IMR-90 (cell line): Measurements from ENCODE around the gene CALCOCO1. TPM values are rescaled to one million over a fixed set of nuclear protein-coding genes. Genes with fewer than 3 reads are reported as not detected.

ENCODE experiments used
- ATAC-seq: fragments of 200-7000 bp; cut with Tn5 transposase; 2 replicates; pipeline ENCODE4 v1.9.1; 2020; ENCODE audit warnings: low read depth, mild to moderate bottlenecking, moderate library complexity
- BruUV-seq: library from RNA; stranded (reverse); fragments of 400-500 nt; replicated peaks from 2 replicates; lab custom pipeline; 2021; lab: Mats Ljungman, UMichigan
- CTCF ChIA-PET: fragments of 300-600 bp; formaldehyde crosslinking; extraction: SDS; loops from one replicate; lab custom pipeline; 2021; ENCODE audit warnings: antibody characterized with exemption; lab: Yijun Ruan, JAX
- POLR2A ChIA-PET: fragments of 300-600 bp; sonication (Branson Sonifier 250); formaldehyde crosslinking; loops from one replicate; lab custom pipeline; 2022; ENCODE audit warnings: antibody characterized with exemption; ENCODE audit not compliant: unreplicated experiment; lab: Charles Lee
- DNase-seq: peaks from one replicate; pipeline ENCODE4 v3.0.0; 2013
- H2AFZ ChIP-seq: replicated peaks from 2 replicates; pipeline ENCODE3; 2013; ENCODE audit warnings: low read length, mild to moderate bottlenecking; ENCODE audit not compliant: poor library complexity
- H2AK5ac ChIP-seq: 2 replicates; pipeline ENCODE4 v1.6.1; 2013; ENCODE audit warnings: low read depth, low read length, inconsistent platforms
- H2AK9ac ChIP-seq: replicated peaks from 2 replicates; pipeline ENCODE3; 2013; ENCODE audit warnings: mild to moderate bottlenecking, low read depth, low read length, moderate library complexity; ENCODE audit not compliant: poor library complexity
- H2BK120ac ChIP-seq: 2 replicates; pipeline ENCODE4 v1.6.1; 2013; ENCODE audit warnings: low read depth, low read length, inconsistent platforms
- H2BK15ac ChIP-seq: 3 replicates; pipeline ENCODE4 v1.6.1; 2013; ENCODE audit warnings: low read depth, low read length, inconsistent platforms
- H2BK20ac ChIP-seq: 2 replicates; pipeline ENCODE4 v1.6.1; 2013; ENCODE audit warnings: low read depth, mild to moderate bottlenecking, inconsistent platforms, low read length, moderate library complexity
- H2BK5ac ChIP-seq: 2 replicates; pipeline ENCODE4 v1.6.1; 2013; ENCODE audit warnings: mild to moderate bottlenecking, low read depth, low read length, inconsistent platforms; ENCODE audit not compliant: poor library complexity, severe bottlenecking
- H3K14ac ChIP-seq: replicated peaks from 2 replicates; pipeline ENCODE4 v1.6.1; 2013; ENCODE audit warnings: low read depth, low read length, inconsistent platforms
- H3K18ac ChIP-seq: 2 replicates; pipeline ENCODE4 v1.6.1; 2013; ENCODE audit warnings: low read depth, low read length, control low read depth
- H3K23ac ChIP-seq: 2 replicates; pipeline ENCODE4 v1.6.1; 2013; ENCODE audit warnings: low read depth, low read length, inconsistent platforms
- H3K27ac ChIP-seq: 2 replicates; pipeline ENCODE4 v1.5.1; 2013; ENCODE audit warnings: mild to moderate bottlenecking, control low read depth, low read length; ENCODE audit not compliant: insufficient read depth
- H3K27me3 ChIP-seq: 2 replicates; pipeline ENCODE4 v1.6.1; 2013; ENCODE audit warnings: low read length; ENCODE audit not compliant: control insufficient read depth, insufficient read depth
- H3K36me3 ChIP-seq: 2 replicates; pipeline ENCODE4 v1.6.1; 2013; ENCODE audit warnings: low read length, mixed read lengths; ENCODE audit not compliant: control insufficient read depth, insufficient read depth
- H3K4ac ChIP-seq: 2 replicates; pipeline ENCODE4 v1.6.1; 2013; ENCODE audit warnings: low read depth, low read length, inconsistent platforms
- H3K4me1 ChIP-seq: 2 replicates; pipeline ENCODE4 v1.6.1; 2013; ENCODE audit warnings: low read length, mixed read lengths; ENCODE audit not compliant: control insufficient read depth, insufficient read depth
- H3K4me2 ChIP-seq: 2 replicates; pipeline ENCODE4 v1.6.1; 2013; ENCODE audit warnings: low read depth, mild to moderate bottlenecking, control low read depth, low read length, moderate library complexity
- H3K4me3 ChIP-seq: 2 replicates; pipeline ENCODE4 v1.5.1; 2013; ENCODE audit warnings: low read depth, mild to moderate bottlenecking, control low read depth, low read length, moderate library complexity; ENCODE audit not compliant: insufficient read depth
- H3K56ac ChIP-seq: 2 replicates; pipeline ENCODE4 v1.6.1; 2013; ENCODE audit warnings: low read length, inconsistent platforms; ENCODE audit not compliant: insufficient read depth; ENCODE audit errors: extremely low read depth
- H3K79me1 ChIP-seq, 2 experiments: 2 replicates each; pipeline ENCODE4 v1.6.1; 2013; ENCODE audit warnings: low read length in 2 of 2, inconsistent platforms in 1 of 2, low read depth in 1 of 2
- H3K9ac ChIP-seq: 2 replicates; pipeline ENCODE4 v1.6.1; 2013; ENCODE audit warnings: low read depth, low read length, control low read depth
- H3K9me1 ChIP-seq: 2 replicates; pipeline ENCODE4 v1.6.1; 2013; ENCODE audit warnings: low read length, inconsistent platforms; ENCODE audit not compliant: insufficient read depth
- H3K9me3 ChIP-seq: 2 replicates; pipeline ENCODE4 v1.6.1; 2013; ENCODE audit warnings: low read length; ENCODE audit not compliant: control insufficient read depth, insufficient read depth
- H4K20me1 ChIP-seq: 2 replicates; pipeline ENCODE4 v1.6.1; 2013; ENCODE audit warnings: low read length, inconsistent platforms; ENCODE audit not compliant: insufficient read depth
- H4K5ac ChIP-seq: 2 replicates; pipeline ENCODE4 v1.6.1; 2013; ENCODE audit warnings: mild to moderate bottlenecking, low read depth, low read length, control low read depth
- H4K8ac ChIP-seq, 2 experiments: 2 replicates each; pipeline ENCODE4 v1.6.1; 2013; ENCODE audit warnings: low read depth in 2 of 2, low read length in 2 of 2, control low read depth in 1 of 2, inconsistent platforms in 1 of 2
- H4K91ac ChIP-seq: 2 replicates; pipeline ENCODE4 v1.6.1; 2013; ENCODE audit warnings: low read depth, low read length, inconsistent platforms; ENCODE audit not compliant: insufficient read depth
- BHLHE40 ChIP-seq: fragments of 150-350 bp; IDR thresholded peaks from 2 replicates; pipeline ENCODE4 v1.6.1; 2016; ENCODE audit warnings: mild to moderate bottlenecking, low read depth, low read length
- CEBPB ChIP-seq: IDR thresholded peaks from 2 replicates; pipeline ENCODE4 v1.6.1; 2012; ENCODE audit warnings: low read depth, low read length, improper control_type of control experiment
- FOS ChIP-seq: fragments of 150-350 bp; IDR thresholded peaks from 2 replicates; pipeline ENCODE4 v1.6.1; 2016; ENCODE audit warnings: low read depth, low read length
- MXI1 ChIP-seq: IDR thresholded peaks from 2 replicates; pipeline ENCODE4 v1.6.1; 2012; ENCODE audit warnings: low read depth, mild to moderate bottlenecking, low read length, moderate library complexity, borderline replicate concordance
- NFE2L2 ChIP-seq: fragments of 150-350 bp; IDR thresholded peaks from 2 replicates; pipeline ENCODE4 v1.6.1; 2016; ENCODE audit warnings: low read depth, mild to moderate bottlenecking, low read length
- RFX5 ChIP-seq: IDR thresholded peaks from 2 replicates; pipeline ENCODE4 v1.8.0; 2012; ENCODE audit warnings: low read depth, mild to moderate bottlenecking, low read length, moderate library complexity
- SMC3 ChIP-seq: fragments of 150-350 bp; IDR thresholded peaks from 2 replicates; pipeline ENCODE4 v1.6.1; 2016; ENCODE audit warnings: low read depth, mild to moderate bottlenecking, antibody characterized with exemption, low read length, moderate library complexity
- WGBS, 2 experiments: methylation state at CpG; one replicate each; pipeline versions ENCODE4 v1.1.5 to v1.1.7; 2013; ENCODE audit warnings: missing lambda C conversion rate in 2 of 2; ENCODE audit not compliant: insufficient read length in 1 of 2; ENCODE audit errors: extremely low coverage in 2 of 2; 5-methylcytosine and 5-hydroxymethylcytosine counted together
- dilution Hi-C: fragments of 300-500 bp; cut with HindIII; formaldehyde crosslinking; loops from one replicate; pipeline ENCODE4 v1.14.3; 2018; ENCODE audit warnings: low sequenced_read_pairs; ENCODE audit not compliant: unreplicated experiment
- in situ Hi-C: fragments of 300-500 bp; cut with MboI; formaldehyde crosslinking; loops from 3 replicates; pipeline ENCODE4 v1.14.3; 2019; ENCODE audit warnings: low sequenced_read_pairs, inconsistent platforms, mixed read lengths
- intact Hi-C: fragments of 100-400 bp; cut with micrococcal nuclease; formaldehyde crosslinking; loops from 2 replicates; pipeline ENCODE4 v1.10.0; 2022
- polyA plus RNA-seq, 3 experiments: library from polyadenylated mRNA; depleted of rRNA; stranded (reverse); fragments of >200 nt; gene quantifications; 2 replicates each; pipeline ENCODE4 v1.2.3, GENCODE V29; 2012; ENCODE audit warnings: low replicate concordance in 1 of 3
- total RNA-seq: library from RNA; depleted of rRNA; stranded (reverse); fragments of >200 nt; gene quantifications from 2 replicates; pipeline ENCODE4 v1.2.3, GENCODE V29; 2012
- TF ChIP-seq, protein P1 (sequence below): fragments of 150-350 bp; IDR thresholded peaks from 2 replicates; pipeline ENCODE4 v1.6.1; 2016; ENCODE audit warnings: low read depth, mild to moderate bottlenecking, low read length, moderate library complexity, borderline replicate concordance

CALCOCO1 gene
- total and polyA plus RNA-seq, 2 of the 4 experiments (the other 2 are of a cell fraction) = 156 to 169 TPM

DNA sequence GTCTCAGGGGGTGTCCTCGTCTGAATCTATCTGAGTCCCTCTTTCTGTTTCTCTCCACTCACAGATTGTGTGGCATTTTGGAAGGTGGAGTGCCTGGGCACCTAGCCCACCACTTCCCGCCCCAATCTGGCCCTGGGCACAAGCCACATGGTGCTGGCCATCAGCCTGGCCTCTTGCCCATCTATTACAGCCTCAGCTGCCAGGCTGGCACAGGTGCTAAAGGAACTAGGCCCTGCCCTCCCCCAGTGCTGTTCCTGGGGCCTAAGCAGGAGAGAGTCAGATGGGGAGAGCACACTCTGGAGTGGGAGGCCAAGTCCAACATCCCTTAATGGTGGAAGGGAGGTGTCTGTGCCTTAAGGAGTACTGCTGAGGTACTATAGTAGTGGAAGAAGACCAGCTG lies 8.3 kb upstream of the CALCOCO1 start:
- H3K4me2 ChIP-seq = no peak overlapping the region
- no peak for TF ChIP-seq SMC3
- TF ChIP-seq, protein P1, sequence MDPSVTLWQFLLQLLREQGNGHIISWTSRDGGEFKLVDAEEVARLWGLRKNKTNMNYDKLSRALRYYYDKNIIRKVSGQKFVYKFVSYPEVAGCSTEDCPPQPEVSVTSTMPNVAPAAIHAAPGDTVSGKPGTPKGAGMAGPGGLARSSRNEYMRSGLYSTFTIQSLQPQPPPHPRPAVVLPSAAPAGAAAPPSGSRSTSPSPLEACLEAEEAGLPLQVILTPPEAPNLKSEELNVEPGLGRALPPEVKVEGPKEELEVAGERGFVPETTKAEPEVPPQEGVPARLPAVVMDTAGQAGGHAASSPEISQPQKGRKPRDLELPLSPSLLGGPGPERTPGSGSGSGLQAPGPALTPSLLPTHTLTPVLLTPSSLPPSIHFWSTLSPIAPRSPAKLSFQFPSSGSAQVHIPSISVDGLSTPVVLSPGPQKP = no peak
- TF ChIP-seq MXI1 = no peak
- TF ChIP-seq BHLHE40 = no peak
- no peak for TF ChIP-seq CEBPB
- TF ChIP-seq NFE2L2 = no peak
- TF ChIP-seq RFX5 = no peak
- TF ChIP-seq FOS = no peak
- H3K14ac ChIP-seq = no peak overlapping the region
- CTCF ChIA-PET = interaction anchor here (0.6 to 2.0 kb wide), 3 partner anchors 11 to 346 kb away, joined by 3 to 10 read pairs (median 4); no protein-coding TSS in a partner anchor
- H4K91ac ChIP-seq = no peak overlapping the region
- POLR2A ChIA-PET = no interaction called here
- H2AK5ac ChIP-seq = no peak overlapping the region
- H2BK5ac ChIP-seq = no peak overlapping the region
- no peaks in the 10 kb centered on the region for H3K79me1 ChIP-seq
- H3K27me3 ChIP-seq = peaks cover 68% of the 10 kb centered on the region
- no peak overlapping the region for H2AK9ac ChIP-seq
- H3K18ac ChIP-seq = no peak overlapping the region
- no peak overlapping the region for H3K4me3 ChIP-seq
- H3K9me1 ChIP-seq = no peaks in the 10 kb centered on the region; the same call in 1 of the 2 replicates
- H3K56ac ChIP-seq = no peak overlapping the region
- H2AFZ ChIP-seq = no peak overlapping the region
- H3K9ac ChIP-seq = no peak overlapping the region
- in situ Hi-C loops (no loop called here), dilution Hi-C loops (no loop called here), intact Hi-C loops (no loop called here)
- H3K4me1 ChIP-seq = no peaks in the 10 kb centered on the region
- no peak overlapping the region for H3K27ac ChIP-seq
- H2BK15ac ChIP-seq = no peak overlapping the region
- WGBS, 2 experiments = no CpG with 5 or more reads among the region's 2 CpGs
- H2BK120ac ChIP-seq = no peak overlapping the region
- no peaks in the 10 kb centered on the region for H4K20me1 ChIP-seq
- no peaks in the 10 kb centered on the region for H3K36me3 ChIP-seq
- DNase-seq (no peak), ATAC-seq (no peak)
- no peak overlapping the region for H4K5ac ChIP-seq
- BruUV-seq = no TSS peak
- no peak overlapping the region for H3K23ac ChIP-seq
- no peak overlapping the region for H3K4ac ChIP-seq
- H3K9me3 ChIP-seq = 0 out of 2 replicates have a peak, but pooled peaks cover 2% of the 10 kb centered on the region
- H4K8ac ChIP-seq = no peak overlapping the region
- no peak overlapping the region for H2BK20ac ChIP-seq
